GM12892 (cell line): ENCODE results near the gene WNT3.

ENCODE experiments used
- POLR2A ChIP-seq: IDR thresholded peaks from 2 replicates; pipeline ENCODE4 v1.6.1; 2011; ENCODE audit warnings: low read depth, low read length, control low read depth
- POLR2AphosphoS5 ChIP-seq: IDR thresholded peaks from 2 replicates; pipeline ENCODE4 v1.6.1; 2011; ENCODE audit warnings: low read depth, low read length, control low read depth
- TAF1 ChIP-seq: IDR thresholded peaks from 2 replicates; pipeline ENCODE4 v1.6.1; 2011; ENCODE audit warnings: low read depth, mild to moderate bottlenecking, control low read depth, low read length, borderline replicate concordance

- no peak for TF ChIP-seq TAF1
- TF ChIP-seq POLR2A, result no peak
- TF ChIP-seq POLR2AphosphoS5, result no peak
Observed at GRCh38 chr17:46739982-46740381, 78.5 kb downstream of the WNT3 start.
